HG03095 (cell line): ENCODE measurements around the gene CYB5RL.
"Not testable (repeated sequence)": the region's sequence is repeated elsewhere in the genome, so short reads cannot be mapped to it uniquely, and the experiment has no call there.

ENCODE experiments used
- ATAC-seq: cut with Tn5 transposase; IDR thresholded peaks from one replicate; pipeline ENCODE4 v1.9.1; 2021; ENCODE audit warnings: moderate library complexity; ENCODE audit not compliant: unreplicated experiment

The CYB5RL gene, protein sequence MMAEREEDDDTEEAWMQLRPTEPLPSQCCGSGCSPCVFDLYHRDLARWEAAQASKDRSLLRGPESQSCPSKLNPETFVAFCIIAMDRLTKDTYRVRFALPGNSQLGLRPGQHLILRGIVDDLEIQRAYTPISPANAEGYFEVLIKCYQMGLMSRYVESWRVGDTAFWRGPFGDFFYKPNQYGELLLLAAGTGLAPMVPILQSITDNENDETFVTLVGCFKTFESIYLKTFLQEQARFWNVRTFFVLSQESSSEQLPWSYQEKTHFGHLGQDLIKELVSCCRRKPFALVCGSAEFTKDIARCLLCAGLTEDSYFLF

DNA sequence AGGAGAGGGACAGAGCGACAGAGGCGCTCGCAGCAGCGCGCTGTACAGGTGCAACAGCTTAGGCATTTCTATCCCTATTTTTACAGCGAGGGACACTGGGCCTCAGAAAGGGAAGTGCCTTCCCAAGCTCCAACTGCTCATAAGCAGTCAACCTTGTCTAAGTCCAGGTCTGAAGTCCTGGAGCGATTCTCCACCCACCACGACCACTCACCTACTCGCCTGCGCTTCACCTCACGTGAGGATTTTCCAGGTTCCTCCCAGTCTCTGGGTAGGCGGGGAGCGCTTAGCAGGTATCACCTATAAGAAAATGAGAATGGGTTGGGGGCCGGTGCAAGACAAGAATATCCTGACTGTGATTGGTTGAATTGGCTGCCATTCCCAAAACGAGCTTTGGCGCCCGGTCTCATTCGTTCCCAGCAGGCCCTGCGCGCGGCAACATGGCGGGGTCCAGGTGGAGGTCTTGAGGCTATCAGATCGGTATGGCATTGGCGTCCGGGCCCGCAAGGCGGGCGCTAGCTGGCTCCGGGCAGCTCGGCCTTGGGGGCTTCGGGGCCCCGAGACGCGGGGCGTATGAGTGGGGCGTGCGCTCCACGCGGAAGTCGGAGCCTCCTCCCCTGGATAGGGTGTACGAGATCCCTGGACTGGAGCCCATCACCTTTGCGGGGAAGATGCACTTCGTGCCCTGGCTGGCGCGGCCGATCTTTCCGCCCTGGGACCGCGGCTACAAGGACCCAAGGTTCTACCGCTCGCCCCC is at the start of gene CYB5RL, which contains the start of gene MRPL37:
Gene CYB5RL, minus strand, starts transcription at position 266 of the 754 bp plus-strand sequence. CDS start 4,414 bp downstream, outside the sequence.
Gene MRPL37, plus strand, starts transcription at position 403 of the 754 bp plus-strand sequence. Its CDS starts 77 bp downstream, at position 480.
- peak; percentile 93 for ATAC-seq

DNA sequence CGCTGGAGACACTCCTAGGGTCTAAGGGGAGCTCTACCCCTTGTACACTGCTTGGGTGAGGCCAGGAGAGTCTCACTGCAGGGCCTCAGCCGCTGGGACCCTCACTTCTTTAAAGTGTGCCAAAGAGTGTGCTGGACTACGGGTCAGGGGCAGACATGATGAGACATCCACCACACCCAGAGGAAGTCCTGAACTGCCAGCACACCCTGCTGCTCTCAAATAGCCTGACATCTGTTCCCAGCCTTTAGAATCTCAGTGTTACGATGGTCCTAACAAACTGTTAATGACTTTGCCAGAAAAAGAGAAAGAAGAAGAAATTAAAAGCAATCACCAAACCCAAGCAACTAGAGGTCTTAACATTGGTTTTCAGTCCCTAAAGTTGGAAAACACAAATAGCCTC is 49.1 kb upstream of the CYB5RL start:
- no peak for ATAC-seq

DNA sequence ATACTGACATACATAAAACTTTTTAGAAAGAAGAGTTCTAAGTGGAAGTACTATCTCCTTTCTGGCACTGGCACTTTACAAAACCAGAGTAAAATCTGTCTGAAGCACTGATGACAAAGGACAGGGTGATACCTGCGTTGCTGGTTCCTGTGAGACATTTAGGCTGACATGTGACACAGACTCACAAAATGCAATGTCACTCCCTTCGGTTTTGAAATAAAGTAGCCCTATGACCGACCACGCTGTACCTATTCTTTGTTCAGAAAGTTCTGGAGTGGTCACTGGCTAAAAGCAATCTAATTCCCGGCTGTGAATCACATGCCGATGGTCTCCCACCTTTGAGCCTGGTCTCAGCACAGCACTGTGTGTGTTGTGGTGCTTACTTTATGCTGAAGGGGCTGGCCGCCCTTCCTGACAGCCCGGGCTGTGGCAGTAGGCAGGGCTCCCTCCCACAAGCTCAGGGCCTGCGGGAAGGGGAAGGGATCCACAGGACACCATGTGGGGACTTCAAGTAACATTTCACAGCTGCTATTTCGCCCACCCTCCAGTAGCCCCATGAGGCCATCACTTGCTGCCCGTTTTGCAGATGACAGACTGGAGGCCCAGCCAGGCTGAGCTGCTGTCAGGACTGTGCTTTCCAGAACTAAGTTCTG is 48.2 kb upstream of the CYB5RL start:
- ATAC-seq: no peak

DNA sequence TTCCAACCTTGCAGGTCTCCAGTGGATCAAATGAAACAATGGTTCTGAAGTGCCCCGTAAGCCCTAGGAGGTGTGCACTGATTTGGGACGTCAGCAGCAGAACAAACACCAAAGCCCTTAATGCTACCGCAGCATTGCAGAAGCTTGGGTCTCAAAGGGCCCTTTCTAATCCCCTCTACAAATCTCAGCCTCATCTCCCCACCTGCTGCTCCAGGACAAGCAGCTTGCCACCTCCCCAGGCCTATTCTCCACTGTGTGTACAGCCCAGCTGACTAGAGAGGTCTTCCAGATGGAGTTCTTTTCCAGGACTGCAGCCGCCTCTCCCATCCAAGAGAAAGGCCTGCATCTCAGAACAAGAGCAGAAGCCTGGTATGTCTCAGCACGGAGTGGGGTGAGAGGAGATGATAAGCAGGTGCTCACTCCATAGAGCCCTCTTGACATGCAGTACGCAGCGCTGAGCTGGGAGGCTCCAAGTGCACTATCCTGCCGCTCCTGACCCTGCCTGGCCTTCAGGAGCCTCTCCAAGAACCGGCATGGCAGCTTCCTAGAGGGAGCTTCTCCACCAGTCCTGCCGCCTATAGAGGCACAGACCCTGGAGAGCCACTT is 46.4 kb upstream of the CYB5RL start:
- no peak for ATAC-seq

DNA sequence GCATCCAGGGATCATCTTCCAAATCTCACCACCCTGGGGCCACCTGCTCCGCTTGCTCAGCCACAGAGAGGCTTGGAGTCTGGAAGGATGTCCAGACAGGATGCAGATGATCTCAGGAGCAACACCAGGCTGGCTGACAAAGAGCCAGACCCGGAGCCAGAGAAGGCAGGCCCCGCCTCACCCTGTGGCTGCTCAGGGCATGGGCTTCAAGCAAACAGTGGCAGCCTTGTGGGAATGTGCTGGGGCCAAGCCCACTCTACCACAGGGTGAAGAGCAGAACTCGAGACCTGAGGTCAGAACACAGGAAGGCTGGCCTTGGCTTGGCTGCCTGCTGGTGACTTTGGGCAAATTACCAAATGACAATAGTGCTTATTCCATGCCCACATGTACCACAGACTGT is 45.7 kb upstream of the CYB5RL start:
- ATAC-seq: no peak

DNA sequence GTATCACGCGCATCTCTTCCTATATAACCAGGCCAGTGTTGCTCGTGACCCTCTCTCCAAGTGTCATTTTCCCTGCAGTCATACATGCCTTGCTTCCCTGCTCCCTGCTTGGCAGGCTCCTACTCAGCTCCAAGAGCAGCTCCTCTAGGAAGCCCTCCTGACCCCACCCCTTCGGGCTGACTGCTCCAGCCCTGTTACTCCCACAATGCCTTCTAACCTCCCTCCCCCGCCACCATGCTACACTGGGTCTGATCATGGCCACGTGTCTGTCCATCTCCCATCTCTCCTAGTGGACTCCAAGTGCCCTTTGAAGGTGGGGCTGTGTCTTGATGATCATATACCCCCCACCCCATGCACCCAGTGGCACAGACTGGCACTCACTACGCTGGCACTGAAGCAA is 44.8 kb upstream of the CYB5RL start:
- no peak for ATAC-seq

DNA sequence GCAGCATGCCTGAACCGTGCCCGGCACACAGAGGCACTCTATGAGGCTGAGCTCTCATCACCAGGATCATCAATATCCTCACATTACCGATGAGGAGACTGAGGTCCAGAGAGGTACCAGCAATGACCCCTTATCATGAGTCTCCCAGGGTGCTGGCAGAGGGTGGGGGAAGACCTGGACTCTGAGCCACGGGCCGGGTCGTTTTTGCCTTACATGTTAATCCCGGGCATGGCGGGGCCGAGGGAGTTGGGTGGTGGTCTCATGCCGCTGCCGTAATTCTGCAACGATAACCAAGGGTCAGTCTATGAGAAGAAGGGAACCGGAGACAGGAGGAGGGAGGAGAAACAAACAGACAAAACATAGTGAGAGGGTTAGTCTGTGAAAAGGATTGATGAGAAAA is 43.2 kb upstream of the CYB5RL start:
- ATAC-seq: no peak

DNA sequence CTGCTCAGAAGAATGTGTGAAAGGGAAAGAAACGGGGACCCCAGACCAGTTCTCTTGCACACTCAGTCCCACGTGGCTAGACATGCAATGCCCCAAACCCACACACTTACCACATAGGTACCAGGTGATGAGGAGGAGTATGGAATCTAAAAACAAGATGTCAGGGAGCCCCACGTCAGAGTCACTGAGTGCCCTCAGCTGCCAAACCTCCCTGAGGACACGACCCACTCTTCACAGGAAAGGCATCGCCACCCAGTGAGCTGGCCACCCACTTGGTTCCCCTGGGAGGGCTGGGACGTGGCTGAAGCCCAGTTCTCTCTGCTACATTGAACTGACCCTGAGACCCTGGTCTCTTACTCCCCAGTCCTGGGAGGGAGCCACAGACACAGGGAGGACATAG is 41.5 kb upstream of the CYB5RL start:
- no peak for ATAC-seq

DNA sequence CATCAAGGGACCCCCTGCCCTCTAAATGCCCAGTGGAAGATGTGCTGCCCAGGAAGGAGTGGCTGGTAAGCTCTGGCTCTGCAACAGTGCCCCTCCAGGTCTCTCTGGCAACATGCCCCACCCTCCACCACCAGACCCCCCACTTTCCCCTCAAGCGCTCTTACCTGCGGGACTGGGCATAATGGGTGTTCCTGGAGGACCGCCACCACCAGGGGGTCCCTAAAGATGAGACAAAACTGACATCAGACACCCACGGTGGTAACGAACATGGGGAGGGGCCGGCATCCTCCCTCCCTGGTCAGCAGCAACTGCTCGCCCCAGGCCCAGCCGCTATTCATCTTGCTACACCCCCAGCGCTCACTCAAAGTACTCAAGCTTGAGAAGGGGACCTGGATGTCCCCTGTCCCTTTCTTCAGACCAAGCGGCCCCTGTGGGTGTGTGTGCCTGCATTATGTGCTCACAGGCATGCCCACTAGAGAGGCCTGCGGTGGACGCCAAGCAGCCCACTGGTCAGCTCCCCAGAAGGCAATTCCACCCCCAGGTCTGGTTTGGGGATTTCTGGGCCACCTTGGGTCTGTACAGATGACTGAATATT is 41.0 kb upstream of the CYB5RL start:
- no peak for ATAC-seq

DNA sequence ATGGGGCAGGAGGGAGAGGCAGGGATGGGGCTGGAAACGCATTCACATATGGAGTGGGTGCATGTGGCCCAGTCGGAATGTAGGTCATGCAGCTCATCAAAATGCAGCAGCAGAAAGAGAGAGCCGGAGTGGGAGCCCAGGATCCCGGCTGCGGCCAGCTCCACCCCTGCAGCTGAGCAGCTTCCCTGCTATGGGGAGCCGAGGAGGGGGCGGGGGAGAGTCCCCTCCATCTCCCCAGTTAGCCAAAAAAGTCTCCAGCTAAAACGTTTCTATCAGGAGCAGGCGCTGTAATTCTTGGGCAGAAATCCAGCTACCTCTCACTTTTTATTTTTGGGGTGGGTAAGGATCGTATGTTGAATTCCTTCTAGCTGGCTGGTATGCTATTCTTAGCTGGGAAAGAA is 39.8 kb upstream of the CYB5RL start:
- ATAC-seq: no peak

DNA sequence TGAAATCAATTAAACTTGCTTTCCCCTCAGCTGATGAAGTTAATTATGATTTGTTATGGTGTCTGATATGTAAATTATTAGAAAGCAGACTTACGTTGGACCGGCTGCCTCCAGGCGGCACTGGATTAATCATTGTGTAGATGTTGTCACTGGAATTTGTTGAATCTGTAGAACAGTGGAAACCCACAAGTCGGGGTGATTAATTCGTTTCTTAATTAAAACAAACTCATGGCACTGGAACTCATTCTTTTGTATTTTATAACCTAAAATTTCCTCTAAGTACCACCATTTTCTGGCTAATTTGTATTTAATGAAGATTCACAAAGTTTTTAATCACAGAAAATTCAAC is 39.2 kb upstream of the CYB5RL start:
- ATAC-seq: no peak

DNA sequence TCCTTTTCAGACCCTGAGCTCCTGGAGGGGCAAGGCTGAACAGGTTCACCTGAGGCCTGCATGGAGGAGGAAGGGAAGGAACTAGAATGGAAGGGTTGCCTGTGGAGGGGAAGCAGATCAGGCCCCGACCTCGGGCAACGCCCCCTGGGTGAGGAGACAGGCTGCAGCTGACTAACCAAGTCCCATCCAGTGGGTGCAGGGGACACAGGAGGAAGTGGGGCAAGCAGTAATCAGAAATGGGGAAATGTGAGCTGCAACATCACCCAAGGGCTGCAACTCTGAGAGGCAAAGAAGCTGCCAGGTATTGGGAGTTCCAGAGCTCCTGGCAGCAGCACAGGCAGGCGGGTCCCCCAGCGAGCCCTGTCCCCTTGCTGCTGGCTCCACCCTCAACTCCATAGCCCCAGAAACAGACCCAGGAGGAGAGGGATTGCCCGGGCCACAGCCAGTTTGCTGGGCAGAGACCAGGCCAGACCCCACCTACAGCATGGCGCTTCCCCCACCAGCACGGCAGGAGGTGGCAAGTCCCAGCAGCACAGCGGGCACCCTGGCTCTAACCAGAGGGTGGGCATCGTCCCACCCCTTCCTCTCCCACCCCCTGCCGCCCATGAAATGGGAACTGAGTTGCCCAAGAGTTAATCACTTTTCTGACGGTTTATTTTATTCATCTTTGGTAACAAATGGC is 38.7 kb upstream of the CYB5RL start:
- ATAC-seq: no peak

DNA sequence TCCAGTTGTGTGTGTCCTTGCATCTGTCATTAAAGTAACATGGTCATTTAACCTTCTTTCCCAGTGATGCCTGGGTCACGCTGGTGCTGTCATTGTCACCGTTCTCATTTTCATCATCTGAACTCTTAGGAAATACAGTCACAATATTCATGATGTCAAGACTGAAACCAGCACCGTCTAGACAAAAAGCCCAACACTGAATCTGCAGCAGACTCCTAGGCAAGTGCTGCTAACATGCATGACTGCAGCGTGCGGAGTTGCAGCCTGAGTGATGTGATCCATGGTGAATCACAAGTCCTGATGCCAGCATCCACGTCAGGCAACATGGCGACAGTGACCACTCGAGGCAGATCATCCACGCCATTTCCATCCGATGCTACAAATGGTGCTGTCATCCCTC is 37.8 kb upstream of the CYB5RL start:
- ATAC-seq: no peak

DNA sequence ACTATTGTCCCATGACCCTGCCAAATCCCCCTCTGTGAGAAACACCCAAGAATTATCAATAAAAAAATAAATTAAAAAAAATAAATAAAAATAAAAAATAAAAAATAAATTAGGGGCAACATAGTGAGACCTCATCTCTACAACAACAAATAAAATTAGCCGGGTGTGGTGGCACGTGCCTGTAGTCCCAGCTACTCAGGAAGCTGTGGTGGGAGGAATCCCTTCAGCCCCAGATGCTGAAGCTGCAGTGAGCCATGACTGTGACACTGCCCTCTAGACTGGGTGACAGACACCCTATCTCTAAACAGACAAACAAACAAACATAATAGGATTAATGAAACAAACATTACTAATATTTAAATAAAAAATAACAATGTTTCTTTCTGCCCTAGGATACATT is 34.5 kb upstream of the CYB5RL start:
- no peak for ATAC-seq

DNA sequence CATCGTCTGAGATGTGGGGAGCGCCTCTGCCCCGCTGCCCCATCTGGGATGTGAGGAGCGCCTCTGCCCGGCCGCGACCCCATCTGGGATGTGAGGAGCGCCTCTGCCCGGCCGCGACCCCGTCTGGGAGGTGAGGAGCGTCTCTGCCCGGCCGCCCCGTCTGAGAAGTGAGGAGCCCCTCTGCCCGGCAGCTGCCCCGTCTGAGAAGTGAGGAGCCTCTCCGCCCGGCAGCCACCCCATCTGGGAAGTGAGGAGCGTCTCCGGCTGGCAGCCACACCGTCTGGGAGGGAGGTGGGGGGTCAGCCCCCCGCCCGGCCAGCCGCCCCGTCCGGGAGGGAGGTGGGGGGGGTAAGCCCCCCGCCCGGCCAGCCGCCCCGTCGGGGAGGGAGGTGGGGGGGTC is 33.4 kb upstream of the CYB5RL start:
- not testable (repeated sequence) for ATAC-seq

DNA sequence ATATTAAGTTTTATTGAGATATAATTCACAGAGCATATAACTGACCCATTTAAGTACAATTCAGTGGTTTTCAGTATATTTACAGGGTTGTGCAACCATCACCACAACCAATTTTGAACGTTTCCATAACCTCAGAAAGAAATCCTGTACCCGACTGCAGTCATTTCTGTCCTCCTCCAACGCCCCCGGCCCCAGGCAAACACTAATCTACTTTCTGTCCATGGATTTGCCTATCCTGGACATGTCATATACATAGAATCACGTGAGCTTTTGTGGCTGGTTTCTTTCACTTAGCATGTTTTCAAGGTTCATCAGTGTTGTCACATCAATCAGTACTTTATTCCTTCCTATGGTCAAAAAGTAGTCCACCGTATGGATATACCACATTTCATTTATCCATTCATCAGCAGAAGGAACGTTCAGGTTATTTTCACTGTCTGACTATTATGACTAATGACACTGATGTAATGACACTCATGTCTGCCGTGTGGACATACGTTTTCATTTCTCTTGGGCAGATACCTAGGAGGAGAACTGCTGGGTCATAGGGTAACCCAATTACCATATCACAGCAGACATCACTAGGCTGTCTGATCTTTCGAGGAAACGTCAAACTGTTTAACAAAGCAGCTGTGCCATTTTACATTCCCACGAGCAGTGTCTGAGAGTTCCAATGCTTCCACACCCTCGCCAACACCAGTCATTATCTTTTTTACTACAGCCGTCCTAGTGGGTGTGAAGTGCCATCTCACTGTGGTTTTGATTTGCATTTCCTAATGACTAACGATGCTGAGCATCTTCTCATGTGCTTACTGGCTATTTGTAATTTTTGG is 30.9 kb upstream of the CYB5RL start:
- ATAC-seq: no peak

DNA sequence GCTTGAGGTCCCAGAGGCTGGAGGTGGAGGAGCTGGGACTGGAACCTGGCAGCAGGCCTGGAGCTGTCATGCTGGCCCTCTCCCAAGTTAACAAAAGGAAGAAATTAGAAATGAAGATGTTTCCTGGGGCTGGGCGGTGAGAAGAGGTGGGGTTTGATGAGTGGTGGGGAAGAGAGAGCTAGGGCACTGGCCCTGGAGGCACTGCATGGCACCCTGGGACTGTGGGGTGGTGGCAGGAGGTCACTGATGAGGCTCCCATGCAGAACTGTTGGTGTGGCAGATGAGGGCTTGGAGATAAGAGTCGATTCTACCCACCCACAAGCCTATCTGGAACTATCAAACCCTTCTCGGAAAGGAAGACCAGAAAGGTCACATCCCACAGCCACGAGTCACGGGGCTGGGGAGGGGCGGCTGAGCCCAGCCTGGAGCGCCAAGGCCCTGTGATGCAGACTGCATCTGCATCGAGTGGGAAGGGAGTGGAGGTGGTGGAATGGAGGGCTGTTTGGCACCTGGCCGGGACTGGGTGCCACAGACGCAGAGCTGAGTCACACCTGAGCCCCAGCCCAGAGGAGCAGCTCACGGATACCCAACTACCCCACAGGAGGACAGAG is 29.6 kb upstream of the CYB5RL start:
- no peak for ATAC-seq

DNA sequence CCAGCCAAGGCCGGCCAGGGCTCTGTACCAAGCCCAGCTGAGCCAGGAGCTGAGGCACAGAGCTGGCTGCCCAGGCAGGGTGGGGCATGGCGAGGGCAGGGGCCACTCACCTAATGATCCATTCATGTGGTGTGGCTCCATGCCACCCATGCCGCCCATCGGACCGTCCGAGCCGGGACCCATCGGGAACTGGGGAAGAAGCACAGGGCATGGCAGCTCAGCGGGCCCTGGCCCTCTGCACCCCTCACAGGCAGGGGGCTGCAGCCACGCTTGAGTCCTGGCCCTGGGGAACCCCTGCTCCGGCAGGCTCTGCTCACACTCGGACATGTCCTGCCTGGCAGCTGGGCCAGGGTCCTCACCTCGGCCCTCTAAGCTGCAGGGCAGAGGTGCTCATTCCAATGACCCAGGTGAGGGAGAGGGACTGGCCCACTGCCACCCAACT is 28.8 kb upstream of the CYB5RL start:
- no peak for ATAC-seq

DNA sequence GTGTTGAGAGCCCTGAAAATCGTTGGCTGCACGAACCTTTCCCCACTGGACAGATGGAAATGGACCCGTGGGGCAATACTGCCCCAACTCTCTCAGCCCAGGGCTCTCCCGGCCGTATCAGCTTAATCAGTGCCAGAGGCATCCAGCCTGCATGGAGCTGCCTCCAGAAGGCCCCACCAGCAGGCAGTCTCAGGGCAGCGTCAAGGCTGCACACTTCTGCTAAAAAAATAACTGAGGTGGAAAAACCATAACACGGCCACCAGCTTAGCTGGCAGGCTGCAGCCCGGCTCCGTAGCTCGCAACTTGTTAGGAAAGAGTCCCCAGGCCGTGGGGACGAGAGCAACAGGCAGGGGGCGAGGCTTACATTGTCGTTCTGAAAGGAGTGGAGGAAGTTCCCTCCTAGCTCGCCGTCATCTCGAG is 28.1 kb upstream of the CYB5RL start:
- ATAC-seq: no peak
